ENCODE results near the gene INKA2. TPM values are rescaled to one million over a fixed set of nuclear protein-coding genes. Genes with fewer than 3 reads are reported as not detected.

Gene INKA2
- total RNA-seq (3.5 and 3.9 TPM in 2 replicates), polyA plus RNA-seq (1.8 and 25.4 TPM in 2 replicates), polyA minus RNA-seq (ENCODE audit: low replicate concordance) (14.2 and 58.2 TPM in 2 replicates)
- polyA plus RNA-seq (2012): 2.7 and 64.8 TPM in 2 replicates

DNA sequence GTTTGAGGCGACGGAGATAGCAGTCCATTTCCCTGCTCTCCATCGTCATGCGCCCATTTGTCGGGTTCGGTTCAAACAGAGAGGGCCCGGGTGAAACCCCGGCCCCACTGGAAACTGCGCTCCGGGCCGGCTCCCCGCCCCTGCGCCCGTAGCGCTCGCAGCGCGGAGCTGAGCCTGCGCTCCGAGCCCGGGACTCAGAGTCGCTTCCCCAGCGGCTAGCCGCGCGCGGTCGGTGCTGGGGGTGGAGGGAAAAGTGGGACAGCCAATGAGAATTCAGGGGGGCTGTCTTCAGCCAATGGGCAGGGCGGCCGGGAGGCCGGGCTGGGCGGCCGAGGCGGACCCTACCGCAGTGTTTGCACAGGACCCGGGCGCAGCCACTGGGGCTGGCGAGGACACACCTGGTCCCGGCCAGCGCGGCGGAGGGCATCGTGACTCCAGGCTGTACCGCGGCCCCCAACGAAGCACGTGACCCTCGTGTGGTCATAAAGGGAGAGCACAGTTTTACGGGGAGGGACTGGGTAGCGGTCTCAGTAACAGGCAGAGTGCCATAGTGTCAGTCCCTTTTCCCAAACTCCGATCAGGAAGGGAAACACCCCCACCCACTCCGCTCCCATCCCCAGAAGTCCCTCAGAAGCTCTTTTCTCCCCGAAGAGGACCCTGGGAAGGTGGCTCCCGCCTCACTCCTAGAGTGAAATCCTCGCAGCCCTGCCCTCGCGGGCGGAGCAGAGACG is at the start of gene INKA2:
Gene INKA2 (minus strand): TSS at position 202 of the 731 bp plus-strand sequence. CDS start 153 bp downstream, at position 49.
- H4K20me1 ChIP-seq (ENCODE audit: control insufficient read depth, extremely low read depth, insufficient read depth, low read length): no peaks in the 10 kb centered on the region
- no peaks in the 10 kb centered on the region for H3K36me3 ChIP-seq (ENCODE audit: control insufficient read depth, insufficient read depth, low read length)
- peak within 1 kb of the TSS; percentile 96 for H3K4me2 ChIP-seq (ENCODE audit: extremely low read depth, insufficient read depth, low read length)
- TF ChIP-seq, protein P1, sequence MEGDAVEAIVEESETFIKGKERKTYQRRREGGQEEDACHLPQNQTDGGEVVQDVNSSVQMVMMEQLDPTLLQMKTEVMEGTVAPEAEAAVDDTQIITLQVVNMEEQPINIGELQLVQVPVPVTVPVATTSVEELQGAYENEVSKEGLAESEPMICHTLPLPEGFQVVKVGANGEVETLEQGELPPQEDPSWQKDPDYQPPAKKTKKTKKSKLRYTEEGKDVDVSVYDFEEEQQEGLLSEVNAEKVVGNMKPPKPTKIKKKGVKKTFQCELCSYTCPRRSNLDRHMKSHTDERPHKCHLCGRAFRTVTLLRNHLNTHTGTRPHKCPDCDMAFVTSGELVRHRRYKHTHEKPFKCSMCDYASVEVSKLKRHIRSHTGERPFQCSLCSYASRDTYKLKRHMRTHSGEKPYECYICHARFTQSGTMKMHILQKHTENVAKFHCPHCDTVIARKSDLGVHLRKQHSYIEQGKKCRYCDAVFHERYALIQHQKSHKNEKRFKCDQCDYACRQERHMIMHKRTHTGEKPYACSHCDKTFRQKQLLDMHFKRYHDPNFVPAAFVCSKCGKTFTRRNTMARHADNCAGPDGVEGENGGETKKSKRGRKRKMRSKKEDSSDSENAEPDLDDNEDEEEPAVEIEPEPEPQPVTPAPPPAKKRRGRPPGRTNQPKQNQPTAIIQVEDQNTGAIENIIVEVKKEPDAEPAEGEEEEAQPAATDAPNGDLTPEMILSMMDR (conservative IDR thresholded peaks at IDR 0.05 in 1 of 2, IDR thresholded peaks at IDR 0.05 in 1 of 2; ENCODE audit: low read depth in 1 of 2, low read length in 2 of 2): no peak
- TF ChIP-seq EZH2 (IDR thresholded peaks at IDR 0.05; ENCODE audit: low read length, missing control alignments): no peak
- peak; percentile 81 to 83 for DNase-seq (ENCODE audit: low read depth in 2 of 2)
- no peaks in the 10 kb centered on the region for H3K27me3 ChIP-seq (ENCODE audit: control insufficient read depth, insufficient read depth, low read length)
- peak within 1 kb of the TSS; percentile 49 to 78 (median 69) for H3K4me3 ChIP-seq (replicated peaks in 1 of 4; ENCODE audit: control extremely low read depth in 1 of 4, insufficient read depth in 1 of 4, low read depth in 3 of 4, low read length in 4 of 4)
- peak within 1 kb of the TSS; percentile 97 for H3K9ac ChIP-seq (ENCODE audit: insufficient read depth, low read length)
- peaks cover 21% of the 10 kb centered on the region for H3K4me1 ChIP-seq (ENCODE audit: control insufficient read depth, extremely low read depth, insufficient read depth, low read length)
- H3K27ac ChIP-seq (ENCODE audit: insufficient read depth, low read length): peak within 1 kb of the TSS; percentile 83
- peak within 1 kb of the TSS; percentile 47 for H2AFZ ChIP-seq (ENCODE audit: low read length)
- peaks cover 28% of the 10 kb centered on the region for H3K79me2 ChIP-seq (ENCODE audit: control insufficient read depth, insufficient read depth, low read length)
- H3K9me3 ChIP-seq (ENCODE audit: control insufficient read depth, insufficient read depth, low read depth, low read length): no peaks in the 10 kb centered on the region

- no peak overlapping the region for H3K27ac ChIP-seq (ENCODE audit: insufficient read depth, low read length)
- no peak overlapping the region for H3K4me3 ChIP-seq (replicated peaks in 1 of 4; ENCODE audit: control extremely low read depth in 1 of 4, insufficient read depth in 1 of 4, low read depth in 3 of 4, low read length in 4 of 4)
- H3K4me1 ChIP-seq (ENCODE audit: control insufficient read depth, extremely low read depth, insufficient read depth, low read length): no peaks in the 10 kb centered on the region
- no peak overlapping the region for H3K9ac ChIP-seq (ENCODE audit: insufficient read depth, low read length)
- H3K9me3 ChIP-seq (ENCODE audit: control insufficient read depth, insufficient read depth, low read depth, low read length): no peaks in the 10 kb centered on the region
- TF ChIP-seq, protein P1 (conservative IDR thresholded peaks at IDR 0.05 in 1 of 2, IDR thresholded peaks at IDR 0.05 in 1 of 2; ENCODE audit: low read depth in 1 of 2, low read length in 2 of 2): no peak
- TF ChIP-seq EZH2 (IDR thresholded peaks at IDR 0.05; ENCODE audit: low read length, missing control alignments): no peak
- no peaks in the 10 kb centered on the region for H4K20me1 ChIP-seq (ENCODE audit: control insufficient read depth, extremely low read depth, insufficient read depth, low read length)
- no peaks in the 10 kb centered on the region for H3K79me2 ChIP-seq (ENCODE audit: control insufficient read depth, insufficient read depth, low read length)
- DNase-seq (ENCODE audit: low read depth in 2 of 2): no peak
- no peaks in the 10 kb centered on the region for H3K36me3 ChIP-seq (ENCODE audit: control insufficient read depth, insufficient read depth, low read length)
- H3K4me2 ChIP-seq (ENCODE audit: extremely low read depth, insufficient read depth, low read length): no peak overlapping the region
- H3K27me3 ChIP-seq (ENCODE audit: control insufficient read depth, insufficient read depth, low read length): peaks cover 9% of the 10 kb centered on the region
- no peak overlapping the region for H2AFZ ChIP-seq (ENCODE audit: low read length)
These were observed 47.5 kb upstream of the INKA2 start for GRCh38 chr1:111786669-111787207.

GRCh38 chr1:111784273-111784901 is 45.2 kb upstream of the INKA2 start:
- no peaks in the 10 kb centered on the region for H3K9me3 ChIP-seq (ENCODE audit: control insufficient read depth, insufficient read depth, low read depth, low read length)
- TF ChIP-seq EZH2 (IDR thresholded peaks at IDR 0.05; ENCODE audit: low read length, missing control alignments): no peak
- TF ChIP-seq, protein P1 (conservative IDR thresholded peaks at IDR 0.05 in 1 of 2, IDR thresholded peaks at IDR 0.05 in 1 of 2; ENCODE audit: low read depth in 1 of 2, low read length in 2 of 2): no peak
- no peaks in the 10 kb centered on the region for H4K20me1 ChIP-seq (ENCODE audit: control insufficient read depth, extremely low read depth, insufficient read depth, low read length)
- H3K27ac ChIP-seq (ENCODE audit: insufficient read depth, low read length): no peak overlapping the region
- no peak overlapping the region for H3K9ac ChIP-seq (ENCODE audit: insufficient read depth, low read length)
- peaks cover 9% of the 10 kb centered on the region for H3K27me3 ChIP-seq (ENCODE audit: control insufficient read depth, insufficient read depth, low read length)
- H3K36me3 ChIP-seq (ENCODE audit: control insufficient read depth, insufficient read depth, low read length): no peaks in the 10 kb centered on the region
- DNase-seq (ENCODE audit: low read depth in 2 of 2): no peak
- H2AFZ ChIP-seq (ENCODE audit: low read length): no peak overlapping the region
- no peak overlapping the region for H3K4me2 ChIP-seq (ENCODE audit: extremely low read depth, insufficient read depth, low read length)
- H3K79me2 ChIP-seq (ENCODE audit: control insufficient read depth, insufficient read depth, low read length): no peaks in the 10 kb centered on the region
- no peak overlapping the region for H3K4me3 ChIP-seq (replicated peaks in 1 of 4; ENCODE audit: control extremely low read depth in 1 of 4, insufficient read depth in 1 of 4, low read depth in 3 of 4, low read length in 4 of 4)
- H3K4me1 ChIP-seq (ENCODE audit: control insufficient read depth, extremely low read depth, insufficient read depth, low read length): no peaks in the 10 kb centered on the region

All from fibroblast of lung (primary cell).